GM21526 (cell line): ENCODE data around the gene AMD1.
"Not testable (repeated sequence)": the region's sequence is repeated elsewhere in the genome, so short reads cannot be mapped to it uniquely, and the experiment has no call there.

ENCODE experiments used
- ATAC-seq: cut with Tn5 transposase; IDR thresholded peaks from one replicate; pipeline ENCODE4 v1.9.1; 2021; ENCODE audit warnings: moderate library complexity; ENCODE audit not compliant: unreplicated experiment, low FRiP score

The AMD1 gene

GRCh38 chr6:110873981-110874879, at the start of gene AMD1:
Gene AMD1 (plus strand): TSS chr6:110874785. CDS start chr6:110875106, 321 bp downstream.
- ATAC-seq, result peak; percentile 65

- no peak for ATAC-seq
Observed at GRCh38 chr6:110826236-110827129, 48.1 kb upstream of the AMD1 start.

- no peak for ATAC-seq
Observed at GRCh38 chr6:110828396-110828795, 46.2 kb upstream of the AMD1 start.

- ATAC-seq, result no peak
Observed at GRCh38 chr6:110831405-110831804, 43.2 kb upstream of the AMD1 start.

GRCh38 chr6:110833831-110834230, 40.8 kb upstream of the AMD1 start:
- ATAC-seq, result no peak

DNA sequence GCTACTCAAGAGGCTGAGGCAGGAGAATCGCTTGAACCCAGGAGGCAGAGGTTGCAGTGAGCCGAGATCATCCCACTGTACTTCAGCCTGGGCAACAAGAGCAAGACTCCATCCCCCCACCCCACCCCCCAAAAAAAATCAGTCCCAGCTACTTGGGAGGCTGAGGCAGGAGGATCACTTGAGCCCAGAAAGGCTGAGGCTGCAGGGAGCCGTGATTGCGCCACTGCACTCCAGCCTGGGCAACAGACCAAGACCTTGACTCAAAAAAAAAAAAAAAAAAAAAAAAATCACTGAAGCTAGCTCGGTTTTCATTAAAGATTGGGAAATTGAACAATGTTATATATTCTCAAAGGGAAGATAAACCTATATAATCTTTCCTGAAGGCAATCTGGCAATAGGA, 38.8 kb upstream of the AMD1 start:
- ATAC-seq, result not testable (repeated sequence)

DNA sequence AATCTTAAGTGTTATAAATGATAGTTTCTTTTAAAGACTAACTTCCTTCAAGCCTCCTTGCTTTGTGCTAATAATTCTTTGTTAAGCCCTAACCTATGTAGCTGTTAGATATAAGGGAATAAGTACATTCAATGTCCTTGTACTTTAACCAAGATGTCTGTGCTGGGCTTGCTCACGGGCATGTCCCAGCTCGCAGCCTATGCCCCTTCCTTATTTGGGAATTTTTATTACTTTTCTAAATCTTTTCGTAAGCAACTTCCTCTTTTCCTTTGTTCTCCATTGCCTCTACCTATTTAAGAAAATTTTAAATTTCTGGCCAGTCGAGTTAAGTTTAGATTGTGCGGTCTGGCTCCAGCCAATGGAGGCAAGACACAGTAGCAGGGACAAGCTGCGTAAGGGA, 33.3 kb upstream of the AMD1 start:
- ATAC-seq, result no peak

DNA sequence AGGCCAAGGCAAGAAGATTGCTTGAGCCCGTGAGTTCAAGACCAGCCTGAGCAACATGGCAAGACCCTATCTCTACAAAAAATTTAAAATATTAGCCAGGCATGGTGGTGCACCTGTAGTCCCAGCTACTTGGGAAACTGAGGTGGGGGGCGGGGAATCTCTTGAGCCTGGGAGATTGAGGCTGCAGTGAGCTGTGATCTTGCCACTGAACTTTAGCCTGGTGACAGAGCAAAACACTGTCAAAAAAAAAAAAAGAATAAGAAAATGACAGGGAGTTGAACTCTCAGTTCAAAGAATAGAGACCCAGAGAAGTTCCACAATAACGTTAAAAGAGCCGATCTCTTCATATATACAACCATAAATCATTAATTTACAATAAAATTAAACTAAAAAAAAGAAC, 24.8 kb upstream of the AMD1 start:
- no peak for ATAC-seq

GRCh38 chr6:110852773-110853172, 21.8 kb upstream of the AMD1 start:
- no peak for ATAC-seq

DNA sequence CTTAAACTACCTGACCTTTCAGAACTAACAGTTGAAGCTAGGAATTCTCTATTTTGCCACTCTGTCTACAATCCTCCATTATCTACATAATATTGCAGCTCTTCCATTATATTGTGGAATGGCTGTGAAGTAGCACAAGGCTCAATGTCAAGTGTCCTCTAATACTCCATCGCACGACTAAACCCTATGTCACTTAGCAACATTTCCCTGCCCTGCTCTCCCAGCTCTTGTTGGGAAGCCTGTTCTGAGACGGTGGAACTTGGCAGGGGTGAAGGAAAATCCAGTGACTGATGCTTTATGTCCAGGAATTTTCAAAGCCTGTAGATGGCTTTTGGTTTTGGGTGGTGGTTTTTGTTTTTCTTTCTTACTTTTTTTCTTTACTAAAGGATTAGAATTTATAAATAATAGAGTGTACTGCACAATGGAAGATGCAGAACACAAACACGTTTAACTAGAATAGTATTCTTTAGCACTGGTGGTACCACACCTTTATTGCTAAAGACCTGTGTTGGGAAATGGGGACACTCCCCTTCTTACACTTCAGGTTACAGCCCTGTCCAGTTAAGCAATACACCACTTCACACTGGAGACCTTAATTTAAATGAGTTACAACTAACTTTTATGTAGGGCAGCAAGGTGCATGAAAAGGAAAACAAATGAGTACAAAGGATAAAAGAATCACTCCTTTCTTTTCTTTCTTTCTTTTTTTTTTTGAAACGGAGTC, 20.7 kb upstream of the AMD1 start:
- ATAC-seq, result no peak

DNA sequence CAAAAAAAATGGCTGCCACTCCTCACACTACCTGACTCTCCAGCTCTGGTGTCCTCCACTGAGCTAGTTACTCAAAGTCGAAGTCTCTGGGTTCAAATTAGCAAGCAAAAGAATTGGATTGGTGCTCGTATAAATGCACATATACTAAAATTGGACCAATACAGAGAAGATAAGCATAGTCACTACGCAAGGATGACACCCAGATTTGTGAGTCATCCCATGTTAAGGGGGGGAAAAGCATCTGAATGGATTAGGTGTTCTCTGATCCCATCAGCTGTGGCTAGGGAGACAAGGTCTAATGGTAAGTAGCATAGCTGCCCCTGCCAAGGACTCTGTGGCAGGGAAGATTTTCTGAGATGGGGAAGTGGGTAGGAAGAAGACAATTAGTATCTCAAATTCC, 18.3 kb upstream of the AMD1 start:
- no peak for ATAC-seq

GRCh38 chr6:110858016-110858415, 16.6 kb upstream of the AMD1 start:
- no peak for ATAC-seq

GRCh38 chr6:110858562-110859214, 15.9 kb upstream of the AMD1 start:
- ATAC-seq, result no peak

GRCh38 chr6:110859335-110859792, 15.2 kb upstream of the AMD1 start:
- no peak for ATAC-seq

DNA sequence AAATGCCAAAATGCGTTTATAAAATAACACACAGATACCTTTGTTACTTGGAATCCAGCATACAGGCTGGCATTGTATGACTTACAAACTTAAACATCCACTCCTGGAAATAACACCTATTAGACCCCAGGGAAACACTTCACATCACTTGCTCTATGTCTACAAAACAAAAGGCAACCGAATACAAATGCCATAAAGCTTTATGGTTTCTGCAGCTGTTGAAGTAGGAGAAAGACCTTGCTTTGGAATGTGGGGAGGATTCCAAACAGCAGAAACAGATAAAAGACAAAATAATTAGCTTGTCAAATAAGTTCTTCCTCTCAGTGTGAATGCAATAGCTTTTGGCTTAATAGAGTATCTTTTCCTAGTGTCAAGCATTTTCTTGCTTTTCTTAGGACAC, 9.8 kb upstream of the AMD1 start:
- no peak for ATAC-seq

- ATAC-seq, result peak; percentile 5
Observed at GRCh38 chr6:110874880-110875547, 429 bp downstream of the AMD1 start.

GRCh38 chr6:110875548-110876169, 1.1 kb downstream of the AMD1 start:
- peak; percentile 7 for ATAC-seq

DNA sequence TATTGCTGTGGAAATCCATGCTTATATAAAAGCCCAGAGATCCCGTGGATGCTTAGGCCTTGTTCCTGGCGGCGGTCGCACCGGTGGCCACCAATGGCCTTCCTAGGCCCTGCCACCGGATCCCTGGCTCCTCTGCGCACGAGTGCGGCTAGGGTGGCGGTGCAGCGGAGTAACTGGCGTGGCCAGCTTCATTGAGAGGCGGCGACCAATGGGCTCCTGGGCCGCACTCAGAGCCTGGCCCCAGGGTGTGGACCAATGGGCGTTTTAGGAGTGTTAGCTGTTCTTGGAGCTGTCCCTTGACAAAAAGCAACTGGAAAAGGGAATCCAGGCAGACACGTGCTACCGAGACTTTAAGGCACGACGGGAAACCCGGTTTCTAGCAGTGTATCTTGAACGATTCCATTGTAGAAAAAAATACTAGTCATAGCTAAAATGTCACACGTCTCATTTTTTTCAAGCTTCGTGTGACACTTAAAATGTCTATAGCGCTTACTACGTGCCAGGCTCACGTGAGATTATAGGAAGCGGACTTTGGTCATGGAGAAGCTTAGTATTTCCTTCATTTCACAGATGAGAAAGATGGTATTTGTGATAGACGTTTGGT, 1.7 kb downstream of the AMD1 start:
- peak; percentile 34 for ATAC-seq
